H9 (cell line): ENCODE results near the gene ADAM30. TPM values are rescaled to one million over a fixed set of nuclear protein-coding genes. Genes with fewer than 3 reads are reported as not detected.

ENCODE experiments used
- DNase-seq: peaks from one replicate; pipeline ENCODE4 v3.0.0-alpha.2; 2017
- H2AFZ ChIP-seq: one replicate; pipeline ENCODE4 v1.6.1; 2013; ENCODE audit warnings: mild to moderate bottlenecking, low read length, control low read depth, moderate library complexity
- H2AK5ac ChIP-seq: 2 replicates; pipeline ENCODE4 v1.6.1; 2013; ENCODE audit warnings: low read length, control low read depth, mixed read lengths; ENCODE audit not compliant: insufficient read length
- H2BK120ac ChIP-seq: one replicate; pipeline ENCODE4 v1.6.1; 2013; ENCODE audit warnings: low read depth, mild to moderate bottlenecking, low read length, control low read depth, inconsistent platforms; ENCODE audit not compliant: poor library complexity, severe bottlenecking
- H2BK12ac ChIP-seq: 2 replicates; pipeline ENCODE4 v1.6.1; 2013; ENCODE audit warnings: low read length, control low read depth, mixed read lengths, low read depth; ENCODE audit not compliant: insufficient read length
- H2BK15ac ChIP-seq: 2 replicates; pipeline ENCODE4 v1.6.1; 2013; ENCODE audit warnings: low read depth, low read length, control low read depth
- H2BK20ac ChIP-seq: one replicate; pipeline ENCODE4 v1.6.1; 2013; ENCODE audit warnings: low read depth, mild to moderate bottlenecking, low read length, control low read depth, inconsistent platforms; ENCODE audit not compliant: poor library complexity, severe bottlenecking
- H2BK5ac ChIP-seq: 2 replicates; pipeline ENCODE4 v1.6.1; 2013; ENCODE audit warnings: low read length, control low read depth, mixed read lengths; ENCODE audit not compliant: insufficient read length
- H3K14ac ChIP-seq: 2 replicates; pipeline ENCODE4 v1.6.1; 2013; ENCODE audit warnings: low read length, control low read depth; ENCODE audit not compliant: insufficient read depth
- H3K18ac ChIP-seq: 2 replicates; pipeline ENCODE4 v1.6.1; 2013; ENCODE audit warnings: low read depth, mild to moderate bottlenecking, mixed read lengths, low read length, control low read depth; ENCODE audit not compliant: insufficient read length
- H3K23ac ChIP-seq: 2 replicates; pipeline ENCODE4 v1.6.1; 2013; ENCODE audit warnings: low read length, control low read depth, mixed read lengths, low read depth; ENCODE audit not compliant: insufficient read length
- H3K23me2 ChIP-seq: 2 replicates; pipeline ENCODE4 v1.6.1; 2013; ENCODE audit warnings: low read depth, mild to moderate bottlenecking, mixed read lengths, low read length, control low read depth; ENCODE audit not compliant: insufficient read length, poor library complexity, severe bottlenecking
- H3K27ac ChIP-seq: 2 replicates; pipeline ENCODE4 v1.5.1; 2013; ENCODE audit warnings: low read length, control low read depth, mixed read lengths, low read depth; ENCODE audit not compliant: insufficient read length
- H3K27me3 ChIP-seq: 2 replicates; pipeline ENCODE4 v1.6.1; 2013; ENCODE audit warnings: low read length, control low read depth, inconsistent platforms; ENCODE audit not compliant: insufficient read depth
- H3K4ac ChIP-seq: 2 replicates; pipeline ENCODE4 v1.6.1; 2013; ENCODE audit warnings: low read depth, mild to moderate bottlenecking, control low read depth, inconsistent platforms, low read length, moderate library complexity
- H3K4me1 ChIP-seq: 2 replicates; pipeline ENCODE4 v1.6.1; 2013; ENCODE audit warnings: low read length, control low read depth, inconsistent platforms; ENCODE audit not compliant: insufficient read depth
- H3K4me2 ChIP-seq: 2 replicates; pipeline ENCODE4 v1.6.1; 2013; ENCODE audit warnings: low read length, control low read depth, mixed read lengths; ENCODE audit not compliant: insufficient read length, insufficient read depth
- H3K56ac ChIP-seq: 2 replicates; pipeline ENCODE4 v1.6.1; 2013; ENCODE audit warnings: low read depth, mild to moderate bottlenecking, mixed read lengths, low read length, control low read depth; ENCODE audit not compliant: insufficient read length
- H3K79me1 ChIP-seq: 2 replicates; pipeline ENCODE4 v1.6.1; 2013; ENCODE audit warnings: low read depth, mild to moderate bottlenecking, moderate library complexity, low read length, control low read depth, inconsistent platforms; ENCODE audit not compliant: insufficient read depth, poor library complexity, severe bottlenecking
- H3K79me2 ChIP-seq: 2 replicates; pipeline ENCODE4 v1.6.1; 2013; ENCODE audit warnings: low read length, control low read depth, inconsistent platforms; ENCODE audit not compliant: insufficient read depth
- H3K9ac ChIP-seq: 2 replicates; pipeline ENCODE4 v1.6.1; 2013; ENCODE audit warnings: low read length, control low read depth, mixed read lengths; ENCODE audit not compliant: insufficient read length; ENCODE audit errors: extremely low read depth
- H3K9me3 ChIP-seq: one replicate; pipeline ENCODE4 v1.6.1; 2013; ENCODE audit warnings: low read depth, low read length, inconsistent platforms; ENCODE audit not compliant: control insufficient read depth
- H3T11ph ChIP-seq: one replicate; pipeline ENCODE4 v1.6.1; 2013; ENCODE audit warnings: mild to moderate bottlenecking, low read length, control low read depth, inconsistent platforms
- H4K20me1 ChIP-seq: one replicate; pipeline ENCODE4 v1.6.1; 2013; ENCODE audit not compliant: control insufficient read depth, insufficient read length, insufficient read depth
- H4K5ac ChIP-seq: 2 replicates; pipeline ENCODE4 v1.6.1; 2013; ENCODE audit warnings: low read depth, mild to moderate bottlenecking, mixed read lengths, low read length, control low read depth; ENCODE audit not compliant: insufficient read length
- H4K8ac ChIP-seq: replicated peaks from 2 replicates; pipeline ENCODE4 v1.6.1; 2013; ENCODE audit warnings: low read length, control low read depth, mixed read lengths, low read depth; ENCODE audit not compliant: insufficient read length
- H4K91ac ChIP-seq: 2 replicates; pipeline ENCODE4 v1.6.1; 2013; ENCODE audit warnings: low read depth, mild to moderate bottlenecking, moderate library complexity, mixed read lengths, low read length, control low read depth; ENCODE audit not compliant: insufficient read length
- H3K27ac Mint-ChIP-seq, 3 experiments: 2 replicates in 2 of 3; 3 replicates in 1 of 3; pipeline ENCODE4 v1.8.0; 2020 to 2021; ENCODE audit warnings: mixed read lengths in 3 of 3, mild to moderate bottlenecking in 1 of 3, moderate library complexity in 1 of 3
- H3K27me3 Mint-ChIP-seq: 2 replicates; pipeline ENCODE4 v1.8.0; 2021; ENCODE audit warnings: low read depth, mild to moderate bottlenecking, moderate library complexity, mixed read lengths
- H3K36me3 Mint-ChIP-seq, 3 experiments: 2 replicates in 2 of 3; 3 replicates in 1 of 3; pipeline ENCODE4 v1.8.0; 2020 to 2021; ENCODE audit warnings: low read depth in 3 of 3, mixed read lengths in 3 of 3; ENCODE audit not compliant: insufficient read depth in 1 of 3
- H3K4me1 Mint-ChIP-seq, 2 experiments: 2 replicates each; pipeline ENCODE4 v1.8.0; 2020; ENCODE audit warnings: mixed read lengths in 2 of 2
- H3K4me3 Mint-ChIP-seq, 2 experiments: 2 replicates in 1 of 2; 3 replicates in 1 of 2; pipeline ENCODE4 v1.8.0; 2020 to 2021; ENCODE audit warnings: mild to moderate bottlenecking in 2 of 2, mixed read lengths in 2 of 2, moderate library complexity in 1 of 2
- H3K9me3 Mint-ChIP-seq, 2 experiments: 2 replicates in 1 of 2; 3 replicates in 1 of 2; pipeline ENCODE4 v1.8.0; 2020; ENCODE audit warnings: mild to moderate bottlenecking in 2 of 2, mixed read lengths in 2 of 2, moderate library complexity in 1 of 2
- CTCF ChIP-seq: fragments of 200-600 bp; sonication (generic); conservative IDR thresholded peaks from 3 replicates; pipeline ENCODE4 v1.8.0; 2021; ENCODE audit warnings: antibody characterized with exemption, mild to moderate bottlenecking
- WGBS: extraction: QIAGEN DNeasy Blood & Tissue Kit; methylation state at CpG from one replicate; pipeline ENCODE4 v1.1.7; 2013; ENCODE audit warnings: missing lambda C conversion rate, low lambda C conversion rate, mixed read lengths; ENCODE audit not compliant: insufficient read length; ENCODE audit errors: extremely low coverage; 5-methylcytosine and 5-hydroxymethylcytosine counted together
- total RNA-seq: library from RNA; stranded (reverse); gene quantifications from 2 replicates; pipeline ENCODE4 v1.2.1, GENCODE V29; 2021

The ADAM30 gene
- total RNA-seq, 1 experiment from 2014 or later: not detected

GRCh38 chr1:119910618-119911017 is 14.3 kb upstream of the ADAM30 start:
- no peaks in the 10 kb centered on the region for H3K79me1 ChIP-seq
- peaks cover 3% of the 10 kb centered on the region; the same call in 1 of the 2 replicates for H3K27me3 Mint-ChIP-seq
- no peak overlapping the region for H4K8ac ChIP-seq
- no peak overlapping the region for H3K14ac ChIP-seq
- H3K9me3 Mint-ChIP-seq: no peaks in the 10 kb centered on the region
- H3K56ac ChIP-seq: no peak overlapping the region
- WGBS: no CpG with 5 or more reads among the region's 4 CpGs
- no peak overlapping the region for H3T11ph ChIP-seq
- no peak overlapping the region for H3K27ac Mint-ChIP-seq
- peaks cover 6 to 14% (median 7%) of the 10 kb centered on the region in 3 experiments; a peak in 6 of 7 replicates for H3K36me3 Mint-ChIP-seq
- H3K4me1 Mint-ChIP-seq: peaks cover 10 to 11% of the 10 kb centered on the region in 2 experiments
- H3K4me2 ChIP-seq: no peak overlapping the region
- no peaks in the 10 kb centered on the region for H4K20me1 ChIP-seq
- no peaks in the 10 kb centered on the region; the same call in 1 of the 2 replicates for H3K4me1 ChIP-seq
- H3K23me2 ChIP-seq: no peaks in the 10 kb centered on the region
- H2AFZ ChIP-seq: no peak overlapping the region
- no peak overlapping the region for H4K91ac ChIP-seq
- no peaks in the 10 kb centered on the region for H3K79me2 ChIP-seq
- no peak overlapping the region for H2AK5ac ChIP-seq
- H3K23ac ChIP-seq: no peak overlapping the region
- H2BK12ac ChIP-seq: no peak overlapping the region
- H3K9ac ChIP-seq: no peak overlapping the region
- DNase-seq: no peak
- H4K5ac ChIP-seq: no peak overlapping the region
- H3K27ac ChIP-seq: no peak overlapping the region
- H3K27me3 ChIP-seq: no peaks in the 10 kb centered on the region
- H3K9me3 ChIP-seq: no peaks in the 10 kb centered on the region
- H2BK15ac ChIP-seq: no peak overlapping the region
- no peak overlapping the region for H2BK5ac ChIP-seq
- H2BK20ac ChIP-seq: no peak overlapping the region
- no peak for TF ChIP-seq CTCF
- H3K18ac ChIP-seq: no peak overlapping the region
- no peak overlapping the region for H2BK120ac ChIP-seq
- no peak overlapping the region for H3K4ac ChIP-seq
- H3K4me3 Mint-ChIP-seq: no peak overlapping the region
